Nephron (organoid): Measurements from ENCODE around the gene HMCES.

Experiments used
- H3K27ac Mint-ChIP-seq, 3 experiments: 2 replicates each; pipeline ENCODE4 v1.8.0; 2020; ENCODE audit warnings: mixed read lengths in 3 of 3, mild to moderate bottlenecking in 2 of 3, moderate library complexity in 1 of 3
- H3K27me3 Mint-ChIP-seq: 2 replicates; pipeline ENCODE4 v1.8.0; 2021; ENCODE audit warnings: low read depth, mild to moderate bottlenecking, moderate library complexity, mixed read lengths
- H3K36me3 Mint-ChIP-seq: 2 replicates; pipeline ENCODE4 v1.8.0; 2020; ENCODE audit warnings: low read depth, mixed read lengths
- H3K4me1 Mint-ChIP-seq: 2 replicates; pipeline ENCODE4 v1.8.0; 2020; ENCODE audit warnings: mixed read lengths
- H3K4me3 Mint-ChIP-seq, 3 experiments: 2 replicates each; pipeline ENCODE4 v1.8.0; 2020; ENCODE audit warnings: mild to moderate bottlenecking in 3 of 3, mixed read lengths in 3 of 3, moderate library complexity in 2 of 3
- H3K9me3 Mint-ChIP-seq: 2 replicates; pipeline ENCODE4 v1.8.0; 2020; ENCODE audit warnings: mixed read lengths
- TF ChIP-seq, protein P1 (sequence below), 3 experiments: fragments of 200-600 bp; sonication (generic); IDR thresholded peaks; one replicate each; pipeline ENCODE4 v1.5.0; 2021; ENCODE audit warnings: antibody characterized with exemption in 3 of 3; ENCODE audit not compliant: unreplicated experiment in 3 of 3

Gene HMCES

GRCh38 chr3:129310111-129311011 lies 31.7 kb downstream of the HMCES start:
- Mint-ChIP-seq H3K9me3 (no peaks in the 10 kb centered on the region), H3K27ac (no peak overlapping the region), H3K4me3 (no peak overlapping the region), H3K27me3 (peaks cover 6% of the 10 kb centered on the region), H3K36me3 (peaks cover 4% of the 10 kb centered on the region), H3K4me1 (peaks cover 23% of the 10 kb centered on the region)
- TF ChIP-seq, protein P1, sequence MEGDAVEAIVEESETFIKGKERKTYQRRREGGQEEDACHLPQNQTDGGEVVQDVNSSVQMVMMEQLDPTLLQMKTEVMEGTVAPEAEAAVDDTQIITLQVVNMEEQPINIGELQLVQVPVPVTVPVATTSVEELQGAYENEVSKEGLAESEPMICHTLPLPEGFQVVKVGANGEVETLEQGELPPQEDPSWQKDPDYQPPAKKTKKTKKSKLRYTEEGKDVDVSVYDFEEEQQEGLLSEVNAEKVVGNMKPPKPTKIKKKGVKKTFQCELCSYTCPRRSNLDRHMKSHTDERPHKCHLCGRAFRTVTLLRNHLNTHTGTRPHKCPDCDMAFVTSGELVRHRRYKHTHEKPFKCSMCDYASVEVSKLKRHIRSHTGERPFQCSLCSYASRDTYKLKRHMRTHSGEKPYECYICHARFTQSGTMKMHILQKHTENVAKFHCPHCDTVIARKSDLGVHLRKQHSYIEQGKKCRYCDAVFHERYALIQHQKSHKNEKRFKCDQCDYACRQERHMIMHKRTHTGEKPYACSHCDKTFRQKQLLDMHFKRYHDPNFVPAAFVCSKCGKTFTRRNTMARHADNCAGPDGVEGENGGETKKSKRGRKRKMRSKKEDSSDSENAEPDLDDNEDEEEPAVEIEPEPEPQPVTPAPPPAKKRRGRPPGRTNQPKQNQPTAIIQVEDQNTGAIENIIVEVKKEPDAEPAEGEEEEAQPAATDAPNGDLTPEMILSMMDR (IDR thresholded peaks at IDR 0.05; ENCODE audit: unreplicated experiment in 3 of 3), result no peak

GRCh38 chr3:129311054-129311902 lies 32.6 kb downstream of the HMCES start:
- Mint-ChIP-seq H3K36me3 (peaks cover 3% of the 10 kb centered on the region), H3K9me3 (no peaks in the 10 kb centered on the region), H3K4me3 (peak overlapping the region in 1 of 3 experiments; percentile 70), H3K4me1 (peaks cover 14% of the 10 kb centered on the region), H3K27ac (no peak overlapping the region), H3K27me3 (peaks cover 6% of the 10 kb centered on the region)
- TF ChIP-seq, protein P1 (IDR thresholded peaks at IDR 0.05; ENCODE audit: unreplicated experiment in 3 of 3), result no peak

DNA sequence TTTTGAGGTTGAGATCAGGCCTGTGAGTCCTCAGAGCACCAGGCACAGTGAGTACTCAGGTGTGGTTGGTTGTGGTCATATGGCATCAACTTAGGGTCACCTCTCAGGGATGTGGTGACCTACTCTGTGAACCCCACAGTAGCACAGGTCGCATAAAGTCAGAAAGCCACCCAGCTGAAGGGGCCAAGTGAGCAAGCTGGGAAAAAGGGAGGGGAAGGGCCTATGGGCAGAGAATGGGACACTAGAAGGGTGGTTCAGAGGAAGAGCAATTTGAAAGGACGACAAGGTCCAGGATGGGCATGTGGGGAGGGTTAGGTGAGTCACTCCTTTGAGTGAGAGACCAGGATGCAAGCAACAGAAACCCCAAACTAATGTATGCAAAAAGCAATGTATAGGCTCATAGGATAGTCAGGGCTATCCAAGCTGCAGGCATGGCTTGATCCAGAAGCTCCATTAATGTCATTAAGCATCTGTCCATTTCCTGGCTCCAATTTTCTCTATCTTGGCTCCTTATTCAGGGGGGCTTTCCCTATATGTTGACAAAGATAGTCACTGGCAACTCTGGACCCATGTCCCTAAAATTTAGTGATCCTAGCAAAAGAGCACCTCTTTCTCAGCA lies 33.5 kb downstream of the HMCES start:
- H3K4me3 Mint-ChIP-seq, result peak overlapping the region; percentile 9 to 99 (median 98)
- TF ChIP-seq, protein P1 (IDR thresholded peaks at IDR 0.05; ENCODE audit: unreplicated experiment in 3 of 3), result no peak
- no peaks in the 10 kb centered on the region for H3K9me3 Mint-ChIP-seq
- peaks cover 3% of the 10 kb centered on the region for H3K27me3 Mint-ChIP-seq
- no peak overlapping the region for H3K27ac Mint-ChIP-seq
- peaks cover 3% of the 10 kb centered on the region for H3K36me3 Mint-ChIP-seq
- peaks cover 14% of the 10 kb centered on the region for H3K4me1 Mint-ChIP-seq

GRCh38 chr3:129312671-129313414 lies 34.2 kb downstream of the HMCES start:
- Mint-ChIP-seq H3K4me1 (peaks cover 14% of the 10 kb centered on the region), H3K9me3 (no peaks in the 10 kb centered on the region), H3K4me3 (peak overlapping the region; percentile 80 to 99 (median 98)), H3K27me3 (peaks cover 3% of the 10 kb centered on the region), H3K36me3 (peaks cover 3% of the 10 kb centered on the region), H3K27ac (peak overlapping the region in 2 of 3 experiments; percentile 5 to 15)
- TF ChIP-seq, protein P1 (IDR thresholded peaks at IDR 0.05; ENCODE audit: unreplicated experiment in 3 of 3), result no peak

DNA sequence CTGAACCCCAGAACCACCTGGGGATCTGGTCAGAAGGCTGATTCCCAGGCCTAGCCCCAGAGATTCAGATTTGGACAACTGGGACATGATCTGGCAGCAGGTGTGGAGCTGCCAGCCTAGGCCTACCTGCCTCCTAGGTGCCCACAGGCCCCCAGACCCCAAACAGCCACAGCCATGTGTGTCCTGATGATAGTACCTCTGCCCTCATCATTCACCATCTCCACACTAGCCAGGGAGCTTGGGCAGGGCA lies 34.7 kb downstream of the HMCES start:
- Mint-ChIP-seq H3K27me3 (peaks cover 3% of the 10 kb centered on the region), H3K27ac (peak overlapping the region in 2 of 3 experiments; percentile 15 to 16), H3K36me3 (peaks cover 3% of the 10 kb centered on the region), H3K4me3 (peak overlapping the region; percentile 80 to 99 (median 98)), H3K4me1 (peaks cover 14% of the 10 kb centered on the region), H3K9me3 (no peaks in the 10 kb centered on the region)
- TF ChIP-seq, protein P1 (IDR thresholded peaks at IDR 0.05; ENCODE audit: unreplicated experiment in 3 of 3), result no peak
